Endothelial cell of umbilical vein (primary cell): ENCODE results near the gene YY1. TPM values are rescaled to one million over a fixed set of nuclear protein-coding genes. Genes with fewer than 3 reads are reported as not detected.

Experiments used
- BruUV-seq: library from RNA; stranded (reverse); fragments of 400-500 nt; replicated peaks from 2 replicates; lab custom pipeline; 2021; lab: Mats Ljungman, UMichigan
- CTCF ChIA-PET: fragments of 300-600, 350-600 bp; sonication (Branson Sonifier 250); formaldehyde crosslinking; loops from one replicate; lab custom pipeline; 2021; ENCODE audit warnings: antibody characterized with exemption, inconsistent platforms; lab: Charles Lee
- POLR2A ChIA-PET: fragments of 300-600, 350-600 bp; sonication (Branson Sonifier 250); formaldehyde crosslinking; loops from one replicate; lab custom pipeline; 2021; ENCODE audit warnings: antibody characterized with exemption, inconsistent platforms; lab: Charles Lee
- DNase-seq: peaks from one replicate; pipeline ENCODE4 v3.0.0-alpha.2; 2011; ENCODE audit warnings: low read depth, low spot score
- FAIRE-seq: peaks from 2 replicates; lab custom pipeline; 2011; peaks lifted over from hg19 to GRCh38; lab: Jason Lieb, UNC
- H2AFZ ChIP-seq: 2 replicates; pipeline ENCODE4 v1.6.0; 2012; ENCODE audit warnings: low read depth, low read length, control low read depth, inconsistent platforms
- H3K27ac ChIP-seq: 2 replicates; pipeline ENCODE4 v1.5.1; 2011; ENCODE audit warnings: low read depth, mild to moderate bottlenecking, control low read depth, low read length, moderate library complexity; ENCODE audit not compliant: insufficient read depth
- H3K27me3 ChIP-seq, 2 experiments: 2 replicates each; pipeline versions ENCODE4 v1.6.0 to v1.6.1; 2011; ENCODE audit warnings: low read length in 2 of 2, mixed read lengths in 1 of 2; ENCODE audit not compliant: control insufficient read depth in 2 of 2, insufficient read depth in 2 of 2
- H3K36me3 ChIP-seq, 2 experiments: 2 replicates in 1 of 2; 3 replicates in 1 of 2; pipeline ENCODE4 v1.5.1; 2011; ENCODE audit warnings: low read length in 2 of 2, mild to moderate bottlenecking in 1 of 2, moderate library complexity in 1 of 2; ENCODE audit not compliant: control insufficient read depth in 2 of 2, insufficient read depth in 2 of 2; ENCODE audit errors: extremely low read depth in 1 of 2
- H3K4me1 ChIP-seq: 3 replicates; pipeline ENCODE4 v1.5.1; 2011; ENCODE audit warnings: mild to moderate bottlenecking, low read length; ENCODE audit not compliant: control insufficient read depth, insufficient read depth; ENCODE audit errors: extremely low read depth
- H3K4me2 ChIP-seq: 2 replicates; pipeline ENCODE4 v1.6.1; 2011; ENCODE audit warnings: low read length, control low read depth, mixed read lengths; ENCODE audit not compliant: insufficient read depth
- H3K4me3 ChIP-seq, 3 experiments: fragments of 200-600 bp in 1 of 3; sonication (generic), shearing (Covaris generic) in 1 of 3; replicated peaks in 1 of 3; 2 replicates each; pipeline ENCODE4 v1.5.1; 2011 to 2016; ENCODE audit warnings: control low read depth in 3 of 3, low read length in 3 of 3, mild to moderate bottlenecking in 2 of 3, inconsistent platforms in 1 of 3, low read depth in 1 of 3, moderate library complexity in 1 of 3; ENCODE audit not compliant: insufficient read depth in 1 of 3
- H3K79me2 ChIP-seq: 2 replicates; pipeline ENCODE4 v1.6.0; 2012; ENCODE audit warnings: low read length, inconsistent platforms; ENCODE audit not compliant: control insufficient read depth, insufficient read depth
- H3K9ac ChIP-seq: replicated peaks from 2 replicates; pipeline ENCODE3; 2011; ENCODE audit warnings: low read length, control low read depth; ENCODE audit not compliant: insufficient read depth; ENCODE audit errors: extremely low read depth
- H3K9me1 ChIP-seq: replicated peaks from 3 replicates; pipeline ENCODE4 v1.6.0; 2011; ENCODE audit warnings: mild to moderate bottlenecking, low read length; ENCODE audit not compliant: control insufficient read depth, insufficient read depth; ENCODE audit errors: extremely low read depth
- H3K9me3 ChIP-seq: replicated peaks from 2 replicates; pipeline ENCODE4 v1.5.1; 2012; ENCODE audit warnings: low read length, inconsistent platforms; ENCODE audit not compliant: control insufficient read depth, insufficient read depth
- H4K20me1 ChIP-seq: replicated peaks from 2 replicates; pipeline ENCODE3; 2011; ENCODE audit warnings: mild to moderate bottlenecking, low read length; ENCODE audit not compliant: control insufficient read depth, insufficient read depth; ENCODE audit errors: extremely low read depth
- CTCF ChIP-seq, 2 donors: IDR thresholded peaks; 1 replicate in 1 of 2; 2 replicates in 1 of 2; pipeline ENCODE4 v1.5.1; 2011; ENCODE audit warnings: low read length in 2 of 2, mild to moderate bottlenecking in 2 of 2, moderate library complexity in 2 of 2, control low read depth in 1 of 2, inconsistent platforms in 1 of 2, low read depth in 1 of 2; ENCODE audit not compliant: insufficient read depth in 1 of 2; ENCODE audit errors: extremely low read depth in 1 of 2
- EZH2 ChIP-seq: IDR thresholded peaks from 2 replicates; pipeline ENCODE4 v1.6.1; 2012; ENCODE audit warnings: borderline replicate concordance, low read depth, mild to moderate bottlenecking, moderate library complexity, low read length, inconsistent platforms; ENCODE audit not compliant: severe bottlenecking
- FOS ChIP-seq: IDR thresholded peaks from 2 replicates; pipeline ENCODE4 v1.6.1; 2011; ENCODE audit warnings: mild to moderate bottlenecking, low read length, moderate library complexity, borderline replicate concordance; ENCODE audit not compliant: insufficient read depth
- GATA2 ChIP-seq: IDR thresholded peaks from 2 replicates; pipeline ENCODE4 v1.7.0; 2011; ENCODE audit warnings: low read depth, mild to moderate bottlenecking, moderate library complexity, mixed read lengths, low read length; ENCODE audit not compliant: insufficient read length, insufficient read depth
- JUN ChIP-seq: IDR thresholded peaks from 2 replicates; pipeline ENCODE4 v1.6.1; 2011; ENCODE audit warnings: borderline replicate concordance, low read depth; ENCODE audit not compliant: insufficient read length, insufficient read depth
- MAX ChIP-seq: IDR thresholded peaks from 2 replicates; pipeline ENCODE4 v1.6.1; 2011; ENCODE audit not compliant: insufficient read depth, insufficient read length
- MYC ChIP-seq: IDR thresholded peaks from one replicate; pipeline ENCODE4 v1.6.1; 2011; ENCODE audit warnings: mild to moderate bottlenecking, low read depth, low read length
- POLR2A ChIP-seq: IDR thresholded peaks from 2 replicates; pipeline ENCODE4 v1.6.1; 2012; ENCODE audit warnings: low read depth, mild to moderate bottlenecking, control low read depth, low read length
- POLR2AphosphoS5 ChIP-seq: IDR thresholded peaks from 2 replicates; pipeline ENCODE4 v1.6.1; 2012; ENCODE audit warnings: low read depth, mild to moderate bottlenecking, control low read depth, low read length, moderate library complexity; ENCODE audit not compliant: insufficient read depth
- dilution Hi-C: fragments of 300-500 bp; cut with MboI; formaldehyde crosslinking; loops from one replicate; pipeline ENCODE4 v1.15.0; 2019; ENCODE audit warnings: low sequenced_read_pairs; ENCODE audit not compliant: extremely low pct_ligation_motif_present
- intact Hi-C: fragments of 100-400 bp; cut with micrococcal nuclease; formaldehyde crosslinking; loops from one replicate; pipeline ENCODE4 v1.10.0; 2022
- polyA plus RNA-seq, 4 experiments: library from polyadenylated mRNA; depleted of rRNA in 3 of 4; stranded (reverse) in 3 of 4; unstranded in 1 of 4; fragments of >200 nt; gene quantifications; 2 replicates each; pipeline versions ENCODE4 v1.2.1 to v1.2.3, GENCODE V29; 2011 to 2012; ENCODE audit warnings: missing spikeins in 1 of 4
- total RNA-seq: library from RNA; stranded (reverse); gene quantifications from 2 replicates; pipeline ENCODE4 v1.2.3, GENCODE V29; 2021

The YY1 gene
- total and polyA plus RNA-seq, 2 donors (not counting 3 experiments of a cell fraction or from before 2014, with no cell fraction given) = 23.5 to 78.6 TPM

GRCh38 chr14:100328495-100329163 is 89.7 kb downstream of the YY1 start:
- H3K4me3 ChIP-seq = no peak overlapping the region
- no peaks in the 10 kb centered on the region for H4K20me1 ChIP-seq
- CTCF ChIA-PET = interaction anchor here (0.7 kb wide), 1 partner anchor 215 kb away, joined by 3 read pairs; no protein-coding TSS in a partner anchor
- POLR2A ChIA-PET = no interaction called here
- FAIRE-seq (no peak), DNase-seq (no peak)
- H3K9me3 ChIP-seq = no peaks in the 10 kb centered on the region
- no peak overlapping the region for H3K9ac ChIP-seq
- no peak for TF ChIP-seq GATA2
- no peak for TF ChIP-seq FOS
- no peak for TF ChIP-seq MYC
- TF ChIP-seq POLR2AphosphoS5 = no peak
- no peak for TF ChIP-seq CTCF (IDR thresholded peaks at IDR 0.05; ENCODE audit: extremely low read depth in 1 of 2, insufficient read depth in 1 of 2, low read depth in 1 of 2, low read length in 2 of 2)
- TF ChIP-seq MAX = no peak
- TF ChIP-seq JUN = no peak
- no peak for TF ChIP-seq POLR2A
- TF ChIP-seq EZH2 = no peak
- no TSS peak for BruUV-seq
- no peaks in the 10 kb centered on the region for H3K9me1 ChIP-seq
- no peak overlapping the region for H3K4me2 ChIP-seq
- H3K4me1 ChIP-seq = no peaks in the 10 kb centered on the region
- H3K27me3 ChIP-seq = no peaks in the 10 kb centered on the region
- H3K36me3 ChIP-seq = peaks cover 4 to 11% of the 10 kb centered on the region in 2 experiments
- no peaks in the 10 kb centered on the region for H3K79me2 ChIP-seq
- H2AFZ ChIP-seq = no peak overlapping the region
- H3K27ac ChIP-seq = no peak overlapping the region
- intact Hi-C loops (no loop called here), dilution Hi-C loops (no loop called here)
